Ovary (tissue), 3 donors: Measurements from ENCODE around the gene ID3.

ENCODE experiments used
- CTCF ChIP-seq, 3 donors: fragments of 450-650 bp in 2 of 3; fragments of 200-600 bp in 1 of 3; IDR thresholded peaks; one replicate each; pipeline versions ENCODE4 v1.5.1 to v1.8.0; 2016 to 2022; ENCODE audit warnings: antibody characterized with exemption in 3 of 3, mild to moderate bottlenecking in 1 of 3
- EP300 ChIP-seq: sonication (generic); formaldehyde crosslinking; IDR thresholded peaks from one replicate; pipeline ENCODE4 v1.6.1; 2017; ENCODE audit warnings: antibody characterized with exemption
- POLR2A ChIP-seq: fragments of 450-650 bp; IDR thresholded peaks from one replicate; pipeline ENCODE4 v1.6.1; 2017; ENCODE audit warnings: antibody characterized with exemption, mild to moderate bottlenecking, moderate library complexity
- donor health status: DM: no; HTN: no; CAD: no.

- TF ChIP-seq POLR2A (no peak), CTCF (IDR thresholded peaks at IDR 0.05) (no peak), EP300 (no peak)
These were observed 42.9 kb upstream of the ID3 start for GRCh38 chr1:23601968-23602876.
